Measurements from ENCODE around the gene KCNH1.

Gene KCNH1

GRCh38 chr1:210857146-210857663 lies 276.7 kb downstream of the KCNH1 start:
- no peak for DNase-seq (ENCODE audit: low read depth)

- DNase-seq (ENCODE audit: low read depth) = no peak
These were observed 278.5 kb downstream of the KCNH1 start for GRCh38 chr1:210855440-210855839.

GRCh38 chr1:210853276-210853675 lies 280.7 kb downstream of the KCNH1 start:
- no peak for DNase-seq (ENCODE audit: low read depth)

- no peak for DNase-seq (ENCODE audit: low read depth)
These were observed 283.4 kb downstream of the KCNH1 start for GRCh38 chr1:210850556-210850955.

GRCh38 chr1:210848474-210848873 lies 285.5 kb downstream of the KCNH1 start:
- no peak for DNase-seq (ENCODE audit: low read depth)

GRCh38 chr1:210841926-210842625 lies 291.9 kb downstream of the KCNH1 start:
- DNase-seq (ENCODE audit: low read depth) = no peak

- DNase-seq (ENCODE audit: low read depth) = no peak
These were observed 303.6 kb downstream of the KCNH1 start for GRCh38 chr1:210830034-210831028.

- DNase-seq (ENCODE audit: low read depth) = no peak
These were observed 304.9 kb downstream of the KCNH1 start for GRCh38 chr1:210828996-210829596.

GRCh38 chr1:210827481-210827880 lies 306.5 kb downstream of the KCNH1 start:
- DNase-seq (ENCODE audit: low read depth) = no peak

- DNase-seq (ENCODE audit: low read depth) = no peak
These were observed 307.3 kb downstream of the KCNH1 start for GRCh38 chr1:210826686-210827085.

- DNase-seq (ENCODE audit: low read depth) = no peak
These were observed 311.0 kb downstream of the KCNH1 start for GRCh38 chr1:210822932-210823331.

- DNase-seq (ENCODE audit: low read depth) = no peak
These were observed 311.7 kb downstream of the KCNH1 start for GRCh38 chr1:210822241-210822640.

- DNase-seq (ENCODE audit: low read depth) = no peak
These were observed 312.3 kb downstream of the KCNH1 start for GRCh38 chr1:210821615-210822014.

- no peak for DNase-seq (ENCODE audit: low read depth)
These were observed 314.7 kb downstream of the KCNH1 start for GRCh38 chr1:210819266-210819665.

- no peak for DNase-seq (ENCODE audit: low read depth)
These were observed 316.3 kb downstream of the KCNH1 start for GRCh38 chr1:210817385-210818275.

GRCh38 chr1:210815641-210816550 lies 318.1 kb downstream of the KCNH1 start:
- no peak for DNase-seq (ENCODE audit: low read depth)

GRCh38 chr1:210814382-210815123 lies 319.4 kb downstream of the KCNH1 start:
- no peak for DNase-seq (ENCODE audit: low read depth)

GRCh38 chr1:210801501-210801900 lies 332.4 kb downstream of the KCNH1 start:
- no peak for DNase-seq (ENCODE audit: low read depth)

- no peak for DNase-seq (ENCODE audit: low read depth)
These were observed 333.2 kb downstream of the KCNH1 start for GRCh38 chr1:210800756-210801155.

GRCh38 chr1:210800301-210800700 lies 333.6 kb downstream of the KCNH1 start:
- no peak for DNase-seq (ENCODE audit: low read depth)
